GM12891 (cell line): Measurements from ENCODE around the gene CHD9.
"Not testable (repeated sequence)": the region's sequence is repeated elsewhere in the genome, so short reads cannot be mapped to it uniquely, and the experiment has no call there.

Experiments
- DNase-seq: peaks from one replicate; pipeline ENCODE4 v3.0.0; 2011; ENCODE audit warnings: low spot score; ENCODE audit not compliant: insufficient read length
- FAIRE-seq: peaks from 2 replicates; lab custom pipeline; 2011; peaks lifted over from hg19 to GRCh38; lab: Jason Lieb, UNC
- PAX5 ChIP-seq: IDR thresholded peaks from 2 replicates; pipeline ENCODE4 v1.6.1; 2011; ENCODE audit warnings: low read length, moderate library complexity, mild to moderate bottlenecking; ENCODE audit not compliant: insufficient read depth, severe bottlenecking
- POLR2A ChIP-seq: IDR thresholded peaks from 2 replicates; pipeline ENCODE4 v1.6.1; 2011; ENCODE audit warnings: low read depth, low read length, control low read depth
- POLR2AphosphoS5 ChIP-seq: IDR thresholded peaks from 2 replicates; pipeline ENCODE4 v1.6.1; 2011; ENCODE audit warnings: low read depth, low read length, control low read depth
- POU2F2 ChIP-seq: IDR thresholded peaks from 2 replicates; pipeline ENCODE4 v1.6.1; 2011; ENCODE audit warnings: low read depth, mild to moderate bottlenecking, control low read depth, low read length, moderate library complexity
- SPI1 ChIP-seq: IDR thresholded peaks from 2 replicates; pipeline ENCODE4 v1.6.1; 2011; ENCODE audit warnings: low read depth, low read length, control low read depth
- TAF1 ChIP-seq: IDR thresholded peaks from 2 replicates; pipeline ENCODE4 v1.6.1; 2011; ENCODE audit warnings: low read depth, low read length, control low read depth

CHD9 gene

GRCh38 chr16:53290520-53290919 lies 235.7 kb downstream of the CHD9 start:
- FAIRE-seq (no peak), DNase-seq (no peak)
- TF ChIP-seq POLR2AphosphoS5 (no peak), PAX5 (no peak), SPI1 (no peak)

GRCh38 chr16:53291757-53292392 lies 237.1 kb downstream of the CHD9 start:
- no peak for TF ChIP-seq PAX5
- TF ChIP-seq SPI1: no peak
- TF ChIP-seq TAF1: no peak
- TF ChIP-seq POU2F2: no peak
- no peak for TF ChIP-seq POLR2A
- no peak for TF ChIP-seq POLR2AphosphoS5
- no peak for FAIRE-seq
- DNase-seq: no peak

GRCh38 chr16:53297477-53297876 lies 242.7 kb downstream of the CHD9 start:
- no peak for FAIRE-seq
- no peak for DNase-seq

GRCh38 chr16:53304334-53304733 lies 249.5 kb downstream of the CHD9 start:
- DNase-seq (no peak), FAIRE-seq (no peak)
- TF ChIP-seq POU2F2 (no peak), SPI1 (no peak), POLR2A (no peak), PAX5 (no peak), TAF1 (no peak), POLR2AphosphoS5 (no peak)

More at GRCh38 chr16:53297477-53297876, 242.7 kb downstream of the CHD9 start:
- TF ChIP-seq SPI1 (no peak), POU2F2 (no peak), PAX5 (no peak), TAF1 (no peak), POLR2AphosphoS5 (no peak), POLR2A (no peak)

- TF ChIP-seq POU2F2 (no peak), POLR2AphosphoS5 (no peak), SPI1 (no peak), PAX5 (no peak), TAF1 (no peak), POLR2A (no peak)
- FAIRE-seq (no peak), DNase-seq (no peak)
Observed at GRCh38 chr16:53305743-53306142, 251.0 kb downstream of the CHD9 start.

GRCh38 chr16:53309457-53309856 lies 254.7 kb downstream of the CHD9 start:
- no peak for DNase-seq
- TF ChIP-seq POLR2A: no peak
- no peak for TF ChIP-seq TAF1
- FAIRE-seq: no peak

- DNase-seq: no peak
- FAIRE-seq: no peak
- no peak for TF ChIP-seq TAF1
- TF ChIP-seq SPI1: no peak
- no peak for TF ChIP-seq POU2F2
- TF ChIP-seq POLR2A: no peak
- TF ChIP-seq PAX5: no peak
- no peak for TF ChIP-seq POLR2AphosphoS5
Observed at GRCh38 chr16:53320992-53321391, 266.2 kb downstream of the CHD9 start.

GRCh38 chr16:53323924-53324323 lies 269.1 kb downstream of the CHD9 start:
- TF ChIP-seq POLR2A: no peak
- TF ChIP-seq POU2F2: no peak
- TF ChIP-seq SPI1: no peak
- DNase-seq (no peak), FAIRE-seq (no peak)

GRCh38 chr16:53330991-53331390 lies 276.2 kb downstream of the CHD9 start:
- FAIRE-seq, DNase-seq: not testable (repeated sequence)

- DNase-seq (no peak), FAIRE-seq (no peak)
- TF ChIP-seq PAX5: no peak
- peak; percentile 61 for TF ChIP-seq SPI1
- no peak for TF ChIP-seq TAF1
- TF ChIP-seq POLR2A: no peak
Observed at GRCh38 chr16:53334581-53334980, 279.8 kb downstream of the CHD9 start.

GRCh38 chr16:53337294-53337693 lies 282.5 kb downstream of the CHD9 start:
- DNase-seq (no peak), FAIRE-seq (no peak)
- TF ChIP-seq SPI1 (no peak), POLR2A (no peak), TAF1 (no peak), PAX5 (no peak), POU2F2 (no peak), POLR2AphosphoS5 (no peak)
